ENCODE measurements around the gene FSIP1. TPM values are rescaled to one million over a fixed set of nuclear protein-coding genes. Genes with fewer than 3 reads are reported as not detected.

Gene FSIP1
- total and polyA plus RNA-seq, 9 donors, result 0.13 to 6.8 (median 0.79) TPM

DNA sequence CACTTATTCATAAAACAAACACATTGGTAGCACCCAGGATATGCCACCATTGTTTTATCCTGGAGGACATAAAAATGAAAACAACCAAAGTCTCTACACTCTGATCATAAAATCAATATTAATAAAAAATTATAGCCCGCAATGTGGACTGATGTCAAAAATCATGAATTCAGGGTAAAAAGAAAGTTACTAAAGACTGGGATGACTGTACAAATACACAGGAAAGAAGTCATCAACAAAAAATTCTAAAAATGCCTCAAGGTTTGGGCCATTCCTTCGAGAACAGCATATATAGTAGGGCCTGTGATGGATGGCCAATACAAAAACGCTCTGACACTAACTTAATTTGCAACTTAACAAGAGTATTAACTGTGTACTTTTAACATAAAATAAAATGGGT lies 125.0 kb downstream of the FSIP1 start:
- 68 to 85% (median 80%) methylated on average over 3 of the region's 3 CpGs for WGBS, 3 donors
- Histone ChIP-seq H3K9me3 (no peaks in the 10 kb centered on the region), H3K27me3 (no peaks in the 10 kb centered on the region), H3K27ac (no peak overlapping the region), H3K36me3 (no peaks in the 10 kb centered on the region), H3K4me3 (no peak overlapping the region), H3K4me1 (ENCODE audit: insufficient read depth) (no peaks in the 10 kb centered on the region)
- intact Hi-C loops (cut with DNase I), result no loop called here
- TF ChIP-seq, protein P1, sequence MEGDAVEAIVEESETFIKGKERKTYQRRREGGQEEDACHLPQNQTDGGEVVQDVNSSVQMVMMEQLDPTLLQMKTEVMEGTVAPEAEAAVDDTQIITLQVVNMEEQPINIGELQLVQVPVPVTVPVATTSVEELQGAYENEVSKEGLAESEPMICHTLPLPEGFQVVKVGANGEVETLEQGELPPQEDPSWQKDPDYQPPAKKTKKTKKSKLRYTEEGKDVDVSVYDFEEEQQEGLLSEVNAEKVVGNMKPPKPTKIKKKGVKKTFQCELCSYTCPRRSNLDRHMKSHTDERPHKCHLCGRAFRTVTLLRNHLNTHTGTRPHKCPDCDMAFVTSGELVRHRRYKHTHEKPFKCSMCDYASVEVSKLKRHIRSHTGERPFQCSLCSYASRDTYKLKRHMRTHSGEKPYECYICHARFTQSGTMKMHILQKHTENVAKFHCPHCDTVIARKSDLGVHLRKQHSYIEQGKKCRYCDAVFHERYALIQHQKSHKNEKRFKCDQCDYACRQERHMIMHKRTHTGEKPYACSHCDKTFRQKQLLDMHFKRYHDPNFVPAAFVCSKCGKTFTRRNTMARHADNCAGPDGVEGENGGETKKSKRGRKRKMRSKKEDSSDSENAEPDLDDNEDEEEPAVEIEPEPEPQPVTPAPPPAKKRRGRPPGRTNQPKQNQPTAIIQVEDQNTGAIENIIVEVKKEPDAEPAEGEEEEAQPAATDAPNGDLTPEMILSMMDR (IDR thresholded peaks at IDR 0.05), result no peak
- TF ChIP-seq POLR2A (IDR thresholded peaks at IDR 0.05) (no peak), EP300 (IDR thresholded peaks at IDR 0.05) (no peak)
- no peak for DNase-seq

DNA sequence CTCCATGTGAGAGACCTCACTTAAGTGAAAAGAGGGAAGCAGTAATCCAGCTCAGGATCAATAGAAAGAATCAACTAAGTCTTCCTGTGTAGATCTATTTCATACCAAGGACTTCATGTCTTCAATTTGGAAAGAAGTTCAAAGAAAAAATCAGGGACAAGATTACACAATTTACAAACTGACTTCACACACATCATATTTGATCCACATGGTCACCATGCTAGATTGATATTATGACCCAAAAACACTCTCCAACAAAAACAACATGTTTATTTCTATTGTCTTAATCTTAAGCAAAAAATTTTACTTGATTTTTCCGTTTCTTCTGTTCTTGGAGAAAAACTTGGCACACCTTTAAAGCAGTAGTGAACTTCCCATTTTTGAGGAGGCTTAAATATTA lies 125.5 kb downstream of the FSIP1 start:
- no peaks in the 10 kb centered on the region for H3K9me3 ChIP-seq
- H3K27me3 ChIP-seq, result no peaks in the 10 kb centered on the region
- no peak overlapping the region for H3K27ac ChIP-seq
- no peak for TF ChIP-seq POLR2A (IDR thresholded peaks at IDR 0.05)
- TF ChIP-seq, protein P1 (IDR thresholded peaks at IDR 0.05), result no peak
- no peak for TF ChIP-seq EP300 (IDR thresholded peaks at IDR 0.05)
- no peak overlapping the region for H3K4me3 ChIP-seq
- no peaks in the 10 kb centered on the region for H3K4me1 ChIP-seq (ENCODE audit: insufficient read depth)
- no peaks in the 10 kb centered on the region for H3K36me3 ChIP-seq
- no peak for DNase-seq
- intact Hi-C loops (cut with DNase I), result no loop called here
- 44 to 51% (median 46%) methylated on average over 1 of the region's 1 CpG for WGBS, 3 donors

DNA sequence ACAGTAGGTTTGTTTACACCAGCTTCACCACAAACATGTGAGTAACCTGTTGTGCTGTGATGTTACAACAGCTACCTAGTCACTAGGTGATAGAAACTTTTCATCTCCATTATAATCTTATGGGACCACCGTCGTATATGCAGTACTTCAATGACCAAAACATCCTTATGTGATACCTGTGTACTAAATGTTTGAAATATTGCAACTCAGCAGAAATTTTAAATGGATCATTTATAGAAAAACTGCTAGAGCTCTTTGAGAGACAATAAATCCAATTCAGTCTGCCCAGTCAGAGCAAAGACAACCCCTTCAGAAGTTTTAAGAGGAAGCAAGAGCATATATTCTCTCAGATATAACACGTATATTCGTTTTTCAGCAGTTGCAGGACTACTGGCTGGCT lies 128.3 kb downstream of the FSIP1 start:
- H3K9me3 ChIP-seq, result no peaks in the 10 kb centered on the region
- WGBS, 3 donors, result 86 to 91% (median 89%) methylated on average over 4 of the region's 4 CpGs
- TF ChIP-seq POLR2A (IDR thresholded peaks at IDR 0.05) (no peak), EP300 (IDR thresholded peaks at IDR 0.05) (no peak)
- TF ChIP-seq, protein P1 (IDR thresholded peaks at IDR 0.05), result no peak
- DNase-seq, result no peak
- no peaks in the 10 kb centered on the region for H3K36me3 ChIP-seq
- no peak overlapping the region for H3K27ac ChIP-seq
- H3K4me3 ChIP-seq, result no peak overlapping the region
- intact Hi-C loops (cut with DNase I), result no loop called here
- no peaks in the 10 kb centered on the region for H3K4me1 ChIP-seq (ENCODE audit: insufficient read depth)
- no peaks in the 10 kb centered on the region for H3K27me3 ChIP-seq

DNA sequence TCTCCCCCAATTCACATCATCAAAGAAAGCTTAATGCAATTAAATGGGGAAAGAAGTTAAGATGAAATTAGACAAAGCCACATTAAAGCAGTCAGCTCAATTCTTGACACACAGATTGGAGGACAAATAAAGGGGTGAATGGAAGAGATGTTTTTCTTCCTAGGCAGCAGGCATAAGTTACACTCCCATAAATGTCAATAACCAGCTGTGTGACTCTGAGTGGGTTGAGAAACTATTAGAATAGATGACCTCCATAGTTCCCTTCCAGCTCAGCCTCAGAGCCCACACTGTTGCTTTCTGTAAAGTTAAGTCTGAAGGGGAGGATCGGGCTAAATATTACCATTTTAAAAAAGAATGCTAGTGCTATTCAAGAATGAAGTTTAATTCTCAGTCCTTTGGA lies 130.8 kb downstream of the FSIP1 start:
- no peak for TF ChIP-seq POLR2A (IDR thresholded peaks at IDR 0.05)
- TF ChIP-seq, protein P1 (IDR thresholded peaks at IDR 0.05), result no peak
- TF ChIP-seq EP300 (IDR thresholded peaks at IDR 0.05), result no peak
- H3K4me1 ChIP-seq (ENCODE audit: insufficient read depth), result no peaks in the 10 kb centered on the region
- no peak overlapping the region for H3K27ac ChIP-seq
- no peaks in the 10 kb centered on the region for H3K27me3 ChIP-seq
- no peaks in the 10 kb centered on the region for H3K9me3 ChIP-seq
- 26 to 39% (median 29%) methylated on average over 1 of the region's 1 CpG for WGBS, 3 donors
- no peak overlapping the region for H3K4me3 ChIP-seq
- DNase-seq, result no peak
- intact Hi-C loops (cut with DNase I), result no loop called here
- no peaks in the 10 kb centered on the region for H3K36me3 ChIP-seq

DNA sequence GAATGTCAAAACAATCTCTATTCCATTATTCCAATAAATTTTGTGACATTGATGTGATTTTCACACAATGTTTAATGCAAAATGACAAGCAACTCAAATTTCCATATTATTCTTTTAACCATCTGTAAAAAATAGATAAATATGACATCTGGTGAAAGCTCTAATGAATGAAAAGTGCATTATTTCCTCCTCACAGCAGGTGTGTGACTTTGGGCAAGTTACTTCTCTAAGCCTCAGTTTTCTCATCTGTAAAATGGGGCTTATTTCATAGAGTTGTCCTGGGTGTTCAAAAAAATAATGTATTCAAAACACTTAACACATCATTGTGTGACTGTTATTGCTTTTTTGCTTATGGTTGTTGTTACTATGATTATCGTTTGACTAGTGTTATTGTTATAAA lies 131.3 kb downstream of the FSIP1 start:
- no peak for DNase-seq
- Histone ChIP-seq H3K4me1 (ENCODE audit: insufficient read depth) (no peaks in the 10 kb centered on the region), H3K27me3 (no peaks in the 10 kb centered on the region), H3K9me3 (no peaks in the 10 kb centered on the region), H3K36me3 (no peaks in the 10 kb centered on the region), H3K27ac (no peak overlapping the region), H3K4me3 (no peak overlapping the region)
- TF ChIP-seq POLR2A (IDR thresholded peaks at IDR 0.05) (no peak), EP300 (IDR thresholded peaks at IDR 0.05) (no peak)
- TF ChIP-seq, protein P1 (IDR thresholded peaks at IDR 0.05), result no peak
- intact Hi-C loops (cut with DNase I), result no loop called here
- WGBS, 3 donors, result 71 to 79% (median 72%) methylated on average over 1 of the region's 1 CpG

Measured in ovary (tissue), 9 donors.